ENCODE results near the gene STPG2. TPM values are rescaled to one million over a fixed set of nuclear protein-coding genes. Genes with fewer than 3 reads are reported as not detected.

Gene STPG2
- total RNA-seq, 4 donors from 2014 or later: 0.42 TPM; not detected in 3

- ATAC-seq: no peak
- TF ChIP-seq POLR2A (IDR thresholded peaks at IDR 0.05) (no peak), CTCF (IDR thresholded peaks at IDR 0.05 in 4 of 5, conservative IDR thresholded peaks at IDR 0.05 in 1 of 5) (no peak)
- Histone ChIP-seq H3K36me3 (no peaks in the 10 kb centered on the region), H3K27me3 (no peaks in the 10 kb centered on the region), H3K4me1 (no peaks in the 10 kb centered on the region), H3K4me3 (no peak overlapping the region), H3K27ac (no peak overlapping the region), H3K9me3 (no peaks in the 10 kb centered on the region)
- in situ Hi-C loops (cut with MboI; ENCODE audit: low sequenced_read_pairs in 4 of 4) (no loop called here), intact Hi-C loops (cut with DNase I; ENCODE audit: low total_unique reads) (no loop called here)
- DNase-seq: no peak
Observed at GRCh38 chr4:98102660-98103059, 40.6 kb downstream of the STPG2 start.

- DNase-seq (no peak), ATAC-seq (no peak)
- TF ChIP-seq CTCF (IDR thresholded peaks at IDR 0.05 in 4 of 5, conservative IDR thresholded peaks at IDR 0.05 in 1 of 5): no peak
- no peak for TF ChIP-seq POLR2A (IDR thresholded peaks at IDR 0.05)
- intact Hi-C loops (cut with DNase I; ENCODE audit: low total_unique reads) (no loop called here), in situ Hi-C loops (cut with MboI; ENCODE audit: low sequenced_read_pairs in 4 of 4) (no loop called here)
- no peak overlapping the region for H3K27ac ChIP-seq
- H3K4me3 ChIP-seq: no peak overlapping the region
- H3K27me3 ChIP-seq: no peaks in the 10 kb centered on the region
- H3K9me3 ChIP-seq: no peaks in the 10 kb centered on the region
- no peaks in the 10 kb centered on the region for H3K4me1 ChIP-seq
- H3K36me3 ChIP-seq: no peaks in the 10 kb centered on the region
Observed at GRCh38 chr4:98101988-98102387, 41.3 kb downstream of the STPG2 start.

GRCh38 chr4:98098764-98099163, 44.5 kb downstream of the STPG2 start:
- in situ Hi-C loops (cut with MboI; ENCODE audit: low sequenced_read_pairs in 4 of 4): no loop called here
- no peak for TF ChIP-seq POLR2A (IDR thresholded peaks at IDR 0.05)
- no peak for TF ChIP-seq CTCF (IDR thresholded peaks at IDR 0.05 in 4 of 5, conservative IDR thresholded peaks at IDR 0.05 in 1 of 5)
- H3K36me3 ChIP-seq: no peaks in the 10 kb centered on the region
- no peak overlapping the region for H3K27ac ChIP-seq
- no peak for DNase-seq
- H3K27me3 ChIP-seq: no peaks in the 10 kb centered on the region
- intact Hi-C loops (cut with DNase I; ENCODE audit: low total_unique reads): no loop called here
- no peaks in the 10 kb centered on the region for H3K4me1 ChIP-seq
- H3K4me3 ChIP-seq: no peak overlapping the region
- H3K9me3 ChIP-seq: no peaks in the 10 kb centered on the region
- ATAC-seq: no peak

- DNase-seq (no peak), ATAC-seq (no peak)
- intact Hi-C loops (cut with DNase I; ENCODE audit: low total_unique reads): no loop called here
- TF ChIP-seq CTCF (IDR thresholded peaks at IDR 0.05 in 4 of 5, conservative IDR thresholded peaks at IDR 0.05 in 1 of 5): no peak
- TF ChIP-seq POLR2A (IDR thresholded peaks at IDR 0.05): no peak
- Histone ChIP-seq H3K36me3 (no peaks in the 10 kb centered on the region), H3K9me3 (no peaks in the 10 kb centered on the region), H3K4me3 (no peak overlapping the region), H3K27me3 (no peaks in the 10 kb centered on the region), H3K4me1 (no peaks in the 10 kb centered on the region), H3K27ac (no peak overlapping the region)
- in situ Hi-C loops (cut with MboI; ENCODE audit: low sequenced_read_pairs in 4 of 4): no loop called here
Observed at GRCh38 chr4:98094118-98094517, 49.2 kb downstream of the STPG2 start.

- in situ Hi-C loops (cut with MboI; ENCODE audit: low sequenced_read_pairs in 4 of 4) (no loop called here), intact Hi-C loops (cut with DNase I; ENCODE audit: low total_unique reads) (no loop called here)
- TF ChIP-seq CTCF (IDR thresholded peaks at IDR 0.05 in 4 of 5, conservative IDR thresholded peaks at IDR 0.05 in 1 of 5) (no peak), POLR2A (IDR thresholded peaks at IDR 0.05) (no peak)
- Histone ChIP-seq H3K27ac (no peak overlapping the region), H3K9me3 (no peaks in the 10 kb centered on the region), H3K27me3 (no peaks in the 10 kb centered on the region), H3K4me3 (no peak overlapping the region), H3K36me3 (no peaks in the 10 kb centered on the region), H3K4me1 (no peaks in the 10 kb centered on the region)
- ATAC-seq (no peak), DNase-seq (no peak)
Observed at GRCh38 chr4:98093662-98094061, 49.6 kb downstream of the STPG2 start.
